ENCODE measurements around the gene ADGRG1.

The ADGRG1 gene

DNA sequence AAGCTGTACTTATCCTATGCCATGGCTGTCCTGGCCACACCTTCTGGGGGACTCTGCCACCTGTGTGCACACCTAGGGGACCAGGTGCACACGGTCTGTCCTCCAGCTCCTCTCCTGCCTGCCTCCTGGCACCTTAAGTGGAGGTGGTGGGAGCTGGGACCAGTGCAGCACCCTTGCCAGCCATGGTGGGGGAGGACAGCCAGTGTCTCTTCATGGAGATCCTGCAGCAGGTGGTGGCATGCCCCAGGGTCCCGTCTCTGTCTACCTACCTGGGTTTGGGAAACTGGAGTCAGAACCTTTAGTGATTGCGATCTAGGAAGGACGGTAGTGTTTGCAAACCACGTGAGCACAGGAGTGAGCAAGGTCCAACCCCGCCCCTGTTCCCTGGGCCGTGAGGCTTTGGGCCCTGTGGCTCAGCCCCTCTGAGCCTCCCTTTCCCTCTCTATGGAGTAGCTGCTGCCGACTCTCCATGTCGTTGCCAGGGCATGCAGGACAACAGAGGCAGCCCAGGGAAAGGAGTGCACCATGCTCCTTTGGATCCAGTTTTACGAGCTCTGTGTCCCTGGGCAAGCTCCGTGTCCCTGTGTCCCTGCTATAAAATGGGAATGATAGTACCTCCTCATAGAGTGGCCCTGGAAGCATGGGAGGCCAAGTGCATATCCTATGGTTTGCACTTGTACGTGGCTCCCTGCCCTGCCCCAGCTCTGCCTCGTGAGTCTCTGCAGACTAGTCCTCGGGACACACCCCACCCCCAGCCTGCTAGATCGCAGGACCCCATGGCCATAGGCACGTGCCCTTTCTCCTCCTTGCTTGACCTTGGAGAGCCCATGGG is 7.1 kb downstream of the ADGRG1 start:
- DNase-seq (ENCODE audit: low read depth), result no peak

DNA sequence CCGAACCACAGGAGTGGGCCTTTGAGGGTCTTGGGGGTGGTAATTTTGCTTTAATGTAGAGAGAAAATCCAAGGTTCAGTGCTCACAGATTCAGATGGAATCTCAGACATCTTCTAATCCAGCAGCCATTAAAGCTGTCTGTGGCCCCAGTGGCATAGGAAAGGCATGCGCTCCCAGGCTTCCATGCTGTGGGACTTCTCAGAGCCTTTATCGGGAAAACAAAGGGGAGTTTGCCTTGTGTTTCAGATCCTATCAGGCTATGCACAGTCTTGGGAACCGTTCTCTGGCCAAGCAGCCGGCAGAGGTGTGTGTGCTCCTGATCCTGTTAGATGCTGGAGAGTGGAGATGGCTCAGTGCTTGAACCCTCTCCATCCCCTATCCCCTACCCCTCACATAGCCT is 7.8 kb downstream of the ADGRG1 start:
- DNase-seq (ENCODE audit: low read depth), result no peak

DNA sequence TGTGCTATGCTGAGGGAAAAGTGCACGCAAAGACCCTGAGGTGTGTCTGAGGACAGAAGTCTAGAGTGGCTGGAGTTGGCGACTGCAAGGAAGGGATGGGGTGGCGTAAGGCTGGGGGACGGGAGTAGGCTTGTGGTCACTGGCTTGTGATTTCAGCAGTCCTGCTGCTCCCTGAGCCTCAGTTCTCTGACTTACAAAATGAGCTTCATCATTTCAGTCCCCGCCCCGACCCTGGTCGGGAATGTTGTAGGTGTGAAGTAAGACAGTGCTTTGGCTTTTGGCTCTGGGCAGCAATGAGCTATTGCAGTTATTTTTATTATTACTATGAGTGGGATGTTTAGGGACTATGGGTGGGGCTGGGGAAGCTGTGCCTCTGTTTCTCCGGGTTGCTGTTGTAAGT is 8.6 kb downstream of the ADGRG1 start:
- DNase-seq (ENCODE audit: low read depth), result no peak

DNA sequence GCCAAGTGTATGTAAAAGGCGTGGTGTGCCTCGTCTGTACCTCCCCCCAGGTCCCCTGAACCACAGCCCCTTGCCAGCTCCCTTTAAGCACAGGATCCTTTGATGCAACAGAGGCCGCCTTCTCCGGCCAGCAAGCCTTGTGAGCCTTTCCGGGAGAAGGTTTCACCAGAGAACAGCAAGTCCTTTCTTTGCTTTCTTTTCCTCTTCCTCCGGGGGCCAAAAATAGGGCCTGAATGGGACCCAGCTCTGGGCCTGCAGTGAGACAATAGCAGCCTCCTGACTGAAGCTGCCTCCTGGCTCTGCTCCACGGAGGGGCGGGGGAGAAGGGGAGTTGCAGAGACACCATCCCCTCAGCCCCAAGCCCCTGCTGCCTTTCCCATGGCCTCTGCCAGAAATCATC is 9.0 kb downstream of the ADGRG1 start:
- no peak for DNase-seq (ENCODE audit: low read depth)

DNA sequence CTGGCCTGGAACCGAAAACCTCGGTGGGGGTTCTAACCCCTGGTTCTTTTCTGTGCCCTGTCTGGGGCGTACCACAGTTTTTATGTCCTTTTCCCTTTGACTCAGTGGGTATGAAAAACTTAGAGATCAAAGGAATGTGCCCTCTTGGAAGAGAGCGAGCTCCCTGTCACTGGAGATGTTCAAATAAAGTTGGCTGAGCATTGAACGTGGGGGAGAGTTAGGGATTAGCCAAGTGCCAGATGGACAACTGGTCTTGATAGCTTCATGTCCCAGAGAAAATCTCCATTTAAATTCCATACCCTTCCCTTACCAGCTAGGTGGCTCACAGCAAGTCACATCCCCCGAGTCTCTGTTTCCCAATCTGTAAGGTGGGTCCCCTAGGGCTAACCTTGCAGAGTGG is 9.5 kb downstream of the ADGRG1 start:
- DNase-seq (ENCODE audit: low read depth), result no peak

DNA sequence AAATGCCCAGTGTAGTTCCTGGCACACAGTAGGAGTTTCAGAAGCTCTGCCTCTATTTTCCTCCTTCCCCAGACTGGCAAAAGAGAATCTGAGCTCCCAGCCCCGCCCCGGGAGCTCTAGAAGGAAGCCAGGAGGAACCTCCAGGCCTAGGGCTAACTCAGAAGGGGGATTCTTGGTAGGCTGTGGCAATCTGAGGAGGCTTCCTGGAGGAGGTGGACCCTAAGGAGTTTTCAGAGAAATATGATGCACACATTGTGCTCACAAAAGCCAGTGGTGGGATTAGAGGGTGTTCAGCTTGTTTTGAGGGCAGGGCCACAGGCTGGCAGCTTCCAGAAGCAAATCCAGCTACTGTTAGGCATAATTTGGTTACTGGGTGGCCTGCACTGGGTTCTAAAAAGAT is 10.0 kb downstream of the ADGRG1 start:
- no peak for DNase-seq (ENCODE audit: low read depth)

DNA sequence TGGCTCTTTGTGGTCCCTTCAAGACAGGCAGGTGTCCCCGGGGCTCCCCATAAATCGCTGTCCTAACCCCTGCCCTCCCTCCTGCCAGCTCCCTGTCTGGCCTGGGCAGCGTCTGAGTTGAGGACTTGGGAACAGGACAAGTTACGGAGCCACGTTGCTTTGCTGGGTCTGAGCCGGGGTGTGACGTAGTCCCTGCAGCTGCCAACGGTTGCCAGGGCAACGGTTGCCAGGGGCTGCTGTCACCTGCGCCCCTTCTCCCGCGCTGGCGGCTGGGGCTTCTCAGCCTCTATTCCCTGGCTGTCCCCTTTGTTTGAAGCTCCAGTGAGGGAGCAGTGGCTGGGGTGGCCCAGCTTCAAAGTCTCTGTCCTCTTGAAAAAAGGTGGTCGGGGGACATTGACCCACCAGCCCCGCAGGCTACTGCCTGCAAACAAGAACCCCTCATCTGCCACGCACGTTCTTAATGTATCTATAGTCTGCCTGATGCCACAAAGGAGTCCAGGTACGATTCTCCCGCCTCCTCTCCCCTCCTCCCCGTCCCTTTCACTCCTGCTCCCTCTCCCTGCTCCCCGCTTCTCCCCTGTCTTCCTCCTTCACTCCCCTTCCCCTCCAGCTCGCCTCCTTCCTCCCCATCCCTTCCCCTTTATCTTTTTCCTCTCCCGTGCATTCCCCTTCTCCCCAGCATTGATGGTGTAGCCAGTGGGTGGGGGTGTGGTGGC is 10.9 kb downstream of the ADGRG1 start:
- no peak for DNase-seq (ENCODE audit: low read depth)

DNA sequence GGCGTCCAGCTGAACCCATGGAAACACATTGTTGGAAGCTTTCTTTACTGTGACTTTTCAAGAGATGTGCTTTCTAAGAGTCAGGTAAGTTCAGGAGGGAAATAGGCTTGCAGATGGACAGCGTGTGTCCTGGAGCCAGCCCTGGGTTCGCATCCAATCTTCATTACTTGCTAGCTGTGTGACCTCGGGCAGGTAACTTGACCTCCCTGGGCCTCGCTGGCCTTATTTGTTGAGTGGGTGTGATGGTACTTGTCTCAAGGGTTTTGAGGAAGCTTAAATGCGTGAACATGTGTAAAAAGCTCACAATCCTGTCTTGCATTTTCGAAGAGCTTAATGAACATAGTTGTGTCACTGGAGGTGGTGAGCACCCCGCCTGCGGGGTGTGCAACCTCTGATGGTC is 11.8 kb downstream of the ADGRG1 start:
- no peak for DNase-seq (ENCODE audit: low read depth)

DNA sequence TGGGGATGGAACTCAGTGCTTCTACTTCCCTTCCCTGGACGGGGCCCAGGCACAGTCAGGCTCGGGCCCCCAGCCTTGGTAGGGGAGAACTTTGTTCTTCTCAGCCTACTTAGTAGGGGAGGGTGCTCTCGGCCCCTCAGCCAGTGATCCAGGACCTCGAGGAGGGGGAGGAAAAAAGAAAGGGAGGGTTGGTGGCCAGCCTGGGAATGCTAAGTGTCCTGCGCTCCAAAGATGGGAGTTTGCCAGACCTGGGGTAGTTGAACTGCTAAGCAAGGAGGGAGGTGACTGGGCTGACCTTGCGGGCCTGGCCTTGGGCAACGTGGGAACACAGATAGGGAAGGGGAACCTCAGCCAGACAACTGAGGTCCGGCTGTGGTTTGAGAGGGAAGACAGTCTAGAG is 12.2 kb downstream of the ADGRG1 start:
- no peak for DNase-seq (ENCODE audit: low read depth)

DNA sequence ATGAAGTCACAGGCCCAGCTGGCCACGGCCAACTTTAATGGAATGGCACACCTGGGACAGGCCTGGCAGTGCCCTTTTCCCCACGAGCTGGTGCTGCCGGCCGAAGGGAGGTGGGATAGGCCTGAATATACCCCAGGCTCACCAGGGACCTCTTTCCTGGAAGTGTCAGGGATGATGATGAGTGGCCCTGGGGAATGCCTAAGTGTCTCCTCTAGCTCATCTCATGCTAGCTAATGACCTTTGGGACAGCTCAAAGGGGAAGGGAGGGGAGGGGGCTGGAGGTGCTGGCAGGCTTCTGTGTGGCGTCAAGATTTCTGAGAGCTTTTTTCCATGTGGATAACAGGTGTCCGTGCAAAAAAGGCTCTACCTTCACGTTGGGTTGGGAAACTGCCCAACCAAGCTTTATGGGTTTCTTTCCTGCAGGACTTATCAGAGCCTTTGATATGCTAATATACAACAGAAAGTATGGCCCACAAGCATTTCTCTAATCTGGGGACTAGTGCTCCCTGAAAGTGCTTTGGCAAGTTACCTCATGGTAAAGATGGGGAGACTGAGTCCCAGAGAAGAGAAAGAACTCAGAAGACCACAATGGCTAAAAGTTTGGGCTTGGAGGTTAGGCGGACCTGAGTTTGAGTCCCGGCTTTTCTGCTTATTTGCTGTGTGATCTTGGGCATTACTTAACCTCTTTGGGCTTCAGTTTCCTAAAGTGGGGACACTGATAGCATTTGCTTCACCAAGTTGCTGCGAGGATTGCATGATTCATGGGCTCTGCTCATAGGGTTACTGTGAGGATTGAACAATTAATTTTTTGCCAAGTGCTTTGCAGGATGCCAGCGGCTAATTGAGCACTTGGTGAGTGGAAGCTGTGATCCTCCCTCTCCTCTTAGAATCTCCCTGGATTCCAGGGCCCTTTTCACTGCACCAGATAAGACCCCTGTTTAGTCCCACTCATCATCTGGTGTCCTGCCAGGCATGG is 14.0 kb downstream of the ADGRG1 start:
- DNase-seq (ENCODE audit: low read depth), result no peak

DNA sequence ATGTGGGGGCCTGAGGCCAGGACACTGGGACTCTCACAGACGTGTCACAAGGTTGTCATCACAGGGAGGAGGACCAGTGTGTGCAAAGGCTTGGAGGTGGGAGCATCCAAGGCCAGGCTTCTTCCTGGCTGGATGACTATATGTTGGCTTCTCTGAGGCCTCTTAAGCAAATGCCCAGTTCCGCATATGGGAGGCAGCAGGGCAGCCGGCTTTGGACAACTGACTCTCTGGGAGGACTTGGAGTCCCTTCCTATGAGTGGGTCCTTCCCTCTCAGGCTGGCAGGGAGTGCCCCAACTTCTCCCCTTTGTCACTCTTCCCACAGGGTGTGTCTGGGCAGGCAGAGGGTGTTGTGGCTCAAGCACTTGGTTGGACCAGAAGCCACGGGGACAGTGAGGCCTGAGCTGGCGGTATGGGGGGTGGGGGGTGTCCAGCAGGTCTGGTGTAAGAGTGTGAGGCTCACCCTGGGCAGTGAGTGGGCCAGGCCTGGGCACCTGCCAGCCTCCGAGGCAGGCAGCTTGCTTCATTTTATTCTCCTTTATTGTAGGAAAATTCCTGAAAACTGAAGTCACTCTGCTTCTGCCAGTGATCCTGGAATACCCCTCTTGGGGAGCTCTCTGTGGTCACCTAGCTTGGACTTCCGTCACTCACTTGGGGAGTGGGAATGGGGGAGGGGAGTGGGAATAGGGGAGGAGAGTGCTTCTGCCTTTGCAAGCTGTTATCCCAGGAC is 14.9 kb downstream of the ADGRG1 start:
- DNase-seq (ENCODE audit: low read depth), result no peak

DNA sequence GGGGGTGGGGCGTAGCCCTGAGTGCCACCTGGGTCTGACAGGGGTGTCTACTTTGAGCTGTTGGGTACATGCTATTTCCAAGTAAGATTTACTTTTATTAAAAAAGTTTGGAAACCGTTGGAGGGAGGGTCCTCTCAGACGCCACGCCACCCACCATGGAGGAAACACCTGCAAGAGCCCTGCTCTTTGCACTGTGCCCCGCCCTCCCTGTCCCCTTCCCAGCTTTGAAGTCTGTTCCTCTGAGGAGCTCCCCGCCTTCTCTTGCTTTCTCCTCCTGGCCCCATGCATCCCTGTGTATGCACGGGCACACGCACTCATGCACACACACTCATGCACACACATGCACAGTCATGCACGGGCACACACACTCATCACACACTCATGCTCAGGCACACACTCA is 15.5 kb downstream of the ADGRG1 start:
- DNase-seq (ENCODE audit: low read depth), result no peak

DNA sequence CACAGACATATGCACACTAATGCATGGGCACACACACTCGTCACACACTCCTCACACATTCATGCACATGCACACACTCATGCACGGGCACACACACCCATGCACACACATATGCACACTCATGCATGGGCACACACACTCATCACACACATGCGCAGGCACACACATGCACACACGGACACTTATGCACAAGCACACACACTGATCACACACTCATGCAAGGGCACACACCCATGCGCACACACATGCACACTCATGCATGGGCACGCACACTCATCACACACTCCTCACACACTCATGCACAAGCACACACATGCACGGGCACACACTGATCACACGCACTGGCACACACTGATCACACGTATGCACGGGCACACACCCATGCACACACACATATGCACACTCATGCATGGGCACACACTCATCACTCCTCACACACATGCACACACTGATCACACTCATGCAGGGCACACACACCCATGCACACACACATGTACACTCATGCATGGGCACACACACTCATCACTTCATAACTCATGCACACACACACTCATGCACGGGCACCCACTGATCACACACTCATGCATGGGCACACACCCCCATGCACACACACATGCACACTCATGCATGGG is 16.1 kb downstream of the ADGRG1 start:
- no peak for DNase-seq (ENCODE audit: low read depth)

DNA sequence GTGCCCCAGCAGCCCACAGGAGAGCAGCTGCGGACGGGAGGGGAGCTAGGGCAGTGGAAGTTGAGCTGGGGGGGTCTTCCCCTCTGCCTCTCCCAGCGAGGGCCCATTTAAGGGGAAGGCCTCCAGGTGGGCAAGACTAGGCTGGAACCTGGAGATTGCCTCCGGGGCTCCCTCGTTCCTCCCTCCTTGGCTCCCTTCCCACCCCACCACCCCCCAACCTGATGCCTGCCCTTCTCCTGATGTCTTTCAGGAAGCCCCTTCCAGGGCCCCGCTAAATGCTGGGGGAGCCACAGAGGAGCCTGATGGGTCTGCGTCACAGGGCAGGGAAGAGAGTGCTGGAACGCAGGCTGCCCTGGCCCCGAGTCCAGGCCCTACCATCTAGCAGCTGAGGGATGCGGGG is 16.7 kb downstream of the ADGRG1 start:
- DNase-seq (ENCODE audit: low read depth), result no peak

DNA sequence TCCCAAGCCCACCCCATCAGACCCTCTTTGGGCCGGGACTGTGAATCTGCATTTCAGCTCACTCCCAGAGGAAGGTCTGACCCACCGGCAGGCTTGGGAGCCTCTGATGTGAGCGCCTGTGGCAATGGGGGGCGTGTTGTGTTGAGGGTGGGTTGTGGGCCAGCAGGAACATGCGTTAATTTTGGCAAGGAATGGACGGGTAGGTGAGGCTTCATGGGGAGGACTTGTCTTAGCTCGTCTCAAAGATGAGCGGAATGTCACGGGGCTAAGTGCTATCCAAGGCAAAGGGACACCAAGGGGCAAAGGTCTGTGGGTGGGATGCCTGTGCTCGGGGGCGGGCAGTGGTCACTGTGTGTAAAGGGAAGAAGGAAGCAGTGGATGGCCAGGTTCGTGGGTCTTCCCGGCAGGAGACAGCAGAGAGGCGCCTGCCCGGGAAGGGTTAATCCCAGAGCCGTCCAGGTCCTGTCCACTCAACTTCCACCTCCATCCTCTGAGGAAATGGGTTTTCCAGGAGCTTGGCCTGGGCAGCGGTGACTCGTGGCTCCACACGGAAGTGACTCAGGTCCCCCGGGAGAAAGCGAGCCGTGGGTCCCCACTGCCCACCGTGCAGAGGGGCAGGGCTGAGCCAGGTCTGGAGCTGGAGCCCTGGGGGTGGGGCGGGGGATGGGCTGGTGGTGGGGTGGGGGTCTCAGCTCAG is 17.4 kb downstream of the ADGRG1 start:
- no peak for DNase-seq (ENCODE audit: low read depth)

DNA sequence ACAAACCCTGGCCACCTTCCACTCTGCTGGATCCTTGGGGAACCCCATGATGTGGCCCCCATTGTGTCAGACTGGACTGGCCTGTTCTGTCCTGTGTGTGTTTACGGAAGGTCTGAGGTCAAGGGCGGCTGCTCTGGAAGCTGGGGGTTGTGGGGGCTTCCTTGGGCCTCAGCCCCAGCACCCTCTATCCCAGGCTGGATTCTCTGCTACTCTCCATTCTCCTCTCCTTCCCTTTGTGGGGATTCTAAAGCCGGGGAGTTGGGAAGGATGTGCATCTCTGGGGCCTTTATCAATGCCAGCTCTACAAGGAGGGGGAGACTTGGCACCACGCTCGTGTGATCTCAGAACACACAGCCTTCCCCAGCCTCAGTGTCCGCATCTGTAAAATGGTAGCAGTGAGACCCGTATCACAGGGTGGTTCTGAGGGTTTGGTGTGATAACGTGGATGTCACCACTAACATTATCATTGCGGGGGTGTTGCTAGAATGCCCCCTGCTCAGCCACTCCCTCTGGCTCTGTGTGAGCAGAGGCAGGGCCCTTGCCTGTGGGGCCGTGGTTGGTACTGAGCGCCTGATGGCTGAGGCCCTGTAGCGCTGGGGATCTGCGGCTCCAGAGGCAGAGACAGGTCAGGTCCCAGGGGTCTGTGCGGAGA is 18.1 kb downstream of the ADGRG1 start:
- no peak for DNase-seq (ENCODE audit: low read depth)

DNA sequence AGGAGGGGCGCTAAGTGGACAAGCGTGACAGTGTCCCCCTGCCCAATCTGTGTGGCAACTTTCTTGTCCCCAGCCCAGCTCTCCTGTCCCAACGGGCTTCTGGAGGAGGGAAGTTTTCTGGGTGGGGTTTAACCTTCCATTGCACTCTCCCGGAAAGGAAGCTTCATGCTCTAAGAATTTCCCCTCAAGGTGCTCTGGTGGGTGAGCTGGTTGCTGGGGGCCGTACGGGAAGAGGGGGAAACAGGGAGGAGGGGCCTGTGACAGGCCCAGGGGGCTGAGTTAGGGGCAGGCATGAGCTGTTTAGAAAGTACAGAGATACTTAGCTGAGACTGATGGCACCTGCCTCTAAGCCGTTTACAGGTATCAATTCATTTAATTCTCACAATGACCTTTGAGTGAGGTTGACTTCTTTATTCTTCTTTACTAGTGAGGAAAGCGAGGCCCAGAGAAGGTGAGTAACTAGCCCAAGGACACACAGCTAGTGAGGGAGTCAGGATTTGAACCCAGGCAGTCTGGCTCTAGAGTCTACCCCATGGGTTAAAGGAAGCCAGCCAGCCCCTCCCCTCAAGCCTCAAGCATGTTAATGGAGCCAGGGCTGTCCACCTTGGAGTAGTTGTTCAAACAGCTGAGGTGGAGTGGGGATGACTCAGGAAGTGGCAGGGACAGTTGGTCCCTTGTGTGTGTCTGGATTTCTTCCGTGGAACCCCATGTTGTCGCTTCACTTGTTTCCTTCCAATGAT is 18.9 kb downstream of the ADGRG1 start:
- DNase-seq (ENCODE audit: low read depth), result no peak

DNA sequence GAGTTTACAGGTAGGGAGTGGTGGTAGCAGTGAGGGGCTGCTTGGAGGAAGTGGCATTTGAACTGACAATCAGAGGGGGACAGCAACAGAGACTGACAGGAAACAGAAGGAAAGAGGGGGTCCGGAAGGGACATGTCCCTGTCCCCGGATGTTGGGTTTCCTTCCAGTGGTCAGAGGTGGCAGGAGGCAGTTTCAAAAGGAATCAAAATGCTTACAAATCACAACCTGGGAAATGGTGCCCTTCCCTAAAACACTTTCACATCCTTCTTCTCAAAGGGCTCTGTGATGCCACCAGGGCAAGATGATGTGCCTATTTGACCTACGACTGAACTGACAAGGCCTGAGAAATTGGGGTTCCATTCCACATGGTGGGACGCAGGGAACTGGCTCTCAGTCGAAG is 19.7 kb downstream of the ADGRG1 start:
- no peak for DNase-seq (ENCODE audit: low read depth)

All from activated T-helper 1 cell treated with Interleukin-2 at 50 U/mL for 16 hours (primary cell).